Activated CD8-positive, alpha-beta memory T cell treated with anti-CD3 and anti-CD28 coated beads, Interleukin-2, amount 50 U/mL, for 4 hours (primary cell): ENCODE data around the gene CRACDL.

Experiments
- DNase-seq: peaks from one replicate; pipeline ENCODE4 v3.0.0-alpha.2; 2020

Gene CRACDL

DNA sequence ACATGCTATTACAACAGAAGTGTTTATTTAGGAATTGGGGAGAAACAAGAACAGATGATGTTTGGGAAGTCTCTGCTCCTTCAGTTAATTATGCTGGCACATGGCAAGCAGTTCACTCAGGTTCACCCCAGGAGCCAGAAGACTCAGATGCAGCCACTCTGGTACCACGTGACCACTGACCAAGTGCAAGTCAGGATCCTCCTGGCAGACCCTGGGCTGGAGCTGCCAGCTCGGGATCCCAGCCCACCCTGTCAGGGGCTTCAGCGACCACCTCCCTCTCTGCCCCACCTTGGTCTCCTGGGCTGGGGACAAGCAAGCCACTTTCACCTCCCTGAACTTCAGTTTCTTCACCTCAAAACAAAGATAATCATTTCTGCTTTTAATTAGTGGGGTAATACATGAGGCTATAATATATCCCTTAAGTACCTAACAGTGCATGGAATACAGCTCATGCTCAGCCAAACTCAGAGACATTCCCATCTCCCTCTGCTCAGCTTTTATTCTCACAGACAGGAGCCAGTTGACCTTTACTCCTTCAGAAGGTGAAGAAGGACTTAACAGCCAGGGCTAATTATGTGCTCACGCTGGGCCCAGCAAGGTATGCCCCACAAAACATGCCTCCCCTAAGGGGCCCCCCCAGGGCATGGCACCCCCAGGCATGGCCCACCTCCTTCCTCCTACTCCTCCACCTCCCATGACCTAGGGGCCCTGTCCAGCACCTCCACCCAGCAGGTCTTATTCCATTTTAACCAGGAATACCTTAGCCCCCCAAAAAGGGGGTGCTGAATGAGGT, 11.8 kb downstream of the CRACDL start:
- no peak for DNase-seq

DNA sequence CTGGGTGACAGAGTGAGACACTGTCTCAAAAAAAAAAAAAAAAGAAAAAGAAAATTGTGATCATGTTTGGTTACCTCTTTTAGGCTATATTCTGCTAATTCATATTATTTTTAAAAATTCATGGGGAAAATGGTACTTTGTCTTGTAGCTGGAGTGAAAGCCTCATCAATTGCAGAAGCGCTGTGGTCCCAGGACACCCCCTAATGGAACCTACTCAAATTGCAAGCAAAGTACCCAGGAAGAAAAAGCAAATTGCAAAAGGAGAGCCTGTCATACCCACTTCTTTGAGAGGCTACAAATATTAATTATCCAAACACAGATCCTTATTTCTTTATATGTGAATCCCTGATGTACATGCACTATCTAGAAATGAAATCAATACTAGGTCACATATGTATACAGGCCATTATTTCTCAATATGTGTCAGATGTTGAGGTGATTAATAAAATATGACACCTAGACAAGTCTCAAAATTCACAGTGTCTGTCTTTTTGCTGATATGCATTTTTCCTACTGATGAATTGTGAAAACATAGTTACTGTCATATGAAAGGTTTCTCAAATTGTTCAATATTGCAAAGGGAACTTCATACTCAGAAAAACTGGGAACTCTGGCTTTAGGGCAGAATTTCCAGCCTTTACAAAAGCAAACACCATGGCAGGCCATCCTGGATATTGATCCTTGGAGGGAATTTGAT, 12.6 kb downstream of the CRACDL start:
- no peak for DNase-seq

DNA sequence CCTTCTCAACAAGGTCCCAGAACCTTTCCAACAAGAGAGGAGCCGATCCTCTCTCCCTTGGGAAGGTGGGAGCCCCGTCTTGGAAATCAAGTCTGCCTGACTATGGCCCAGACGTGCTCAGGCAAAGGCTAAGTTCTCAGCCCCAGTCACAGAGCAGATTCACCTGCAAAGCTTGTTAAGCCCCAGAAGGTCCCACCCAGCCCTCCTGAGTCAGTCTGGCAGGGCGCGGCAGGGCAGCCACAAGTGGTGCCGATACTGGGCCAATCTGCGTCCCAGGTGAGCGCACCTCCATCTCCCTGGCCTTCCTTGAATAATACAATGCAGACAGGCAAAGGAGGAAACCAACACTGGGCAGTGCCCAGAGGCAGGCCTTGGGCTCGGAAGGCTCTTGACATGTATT, 15.0 kb downstream of the CRACDL start:
- no peak for DNase-seq

DNA sequence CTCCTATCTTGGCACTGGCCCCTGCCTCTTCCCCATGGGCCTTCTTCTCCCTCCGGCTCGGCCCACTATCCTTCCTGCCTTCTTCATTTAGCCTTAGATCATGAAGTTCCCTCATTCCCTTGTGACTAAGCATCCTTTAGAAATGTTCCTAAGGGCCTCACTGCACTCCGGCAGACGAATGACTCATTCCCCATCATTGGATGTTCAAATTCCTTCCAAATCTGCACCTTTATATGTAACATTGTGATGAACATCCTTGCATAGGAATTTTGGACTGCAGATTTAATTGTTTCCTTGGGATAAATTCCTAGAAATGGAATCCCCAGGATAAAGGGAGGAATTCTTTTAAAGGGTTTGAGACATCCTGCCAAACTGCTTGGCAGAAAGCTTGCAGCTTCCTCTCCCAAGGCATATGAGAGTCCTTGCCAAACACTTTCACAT, 19.0 kb downstream of the CRACDL start:
- no peak for DNase-seq

DNA sequence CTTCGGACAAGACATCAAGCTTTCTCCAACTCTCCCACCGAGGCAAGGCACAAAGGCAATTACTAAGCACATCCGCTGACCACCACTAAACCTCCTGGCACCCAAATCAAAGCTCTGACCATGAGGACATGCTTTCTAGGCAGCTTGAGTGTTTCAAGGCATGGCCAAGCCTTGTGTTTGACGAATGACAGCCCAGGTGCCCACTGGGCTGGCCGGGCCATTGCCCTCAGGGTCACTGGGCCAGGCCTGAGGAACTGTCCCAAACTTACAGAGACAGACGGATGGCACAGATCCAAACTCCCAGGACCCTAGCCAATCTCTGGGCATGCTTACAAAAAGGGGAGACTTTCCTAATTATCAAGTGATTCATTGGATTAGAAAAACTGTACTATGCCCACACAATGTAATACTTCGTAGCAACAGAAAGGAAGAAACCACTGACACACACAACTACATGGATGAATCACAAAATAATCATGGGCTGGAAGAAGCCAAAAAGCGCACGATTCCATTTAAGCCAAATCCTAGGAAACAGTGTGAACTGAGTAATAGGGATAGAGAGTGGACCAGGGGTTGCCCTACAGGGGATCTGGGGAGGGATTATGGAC, 20.2 kb downstream of the CRACDL start:
- DNase-seq, result no peak

DNA sequence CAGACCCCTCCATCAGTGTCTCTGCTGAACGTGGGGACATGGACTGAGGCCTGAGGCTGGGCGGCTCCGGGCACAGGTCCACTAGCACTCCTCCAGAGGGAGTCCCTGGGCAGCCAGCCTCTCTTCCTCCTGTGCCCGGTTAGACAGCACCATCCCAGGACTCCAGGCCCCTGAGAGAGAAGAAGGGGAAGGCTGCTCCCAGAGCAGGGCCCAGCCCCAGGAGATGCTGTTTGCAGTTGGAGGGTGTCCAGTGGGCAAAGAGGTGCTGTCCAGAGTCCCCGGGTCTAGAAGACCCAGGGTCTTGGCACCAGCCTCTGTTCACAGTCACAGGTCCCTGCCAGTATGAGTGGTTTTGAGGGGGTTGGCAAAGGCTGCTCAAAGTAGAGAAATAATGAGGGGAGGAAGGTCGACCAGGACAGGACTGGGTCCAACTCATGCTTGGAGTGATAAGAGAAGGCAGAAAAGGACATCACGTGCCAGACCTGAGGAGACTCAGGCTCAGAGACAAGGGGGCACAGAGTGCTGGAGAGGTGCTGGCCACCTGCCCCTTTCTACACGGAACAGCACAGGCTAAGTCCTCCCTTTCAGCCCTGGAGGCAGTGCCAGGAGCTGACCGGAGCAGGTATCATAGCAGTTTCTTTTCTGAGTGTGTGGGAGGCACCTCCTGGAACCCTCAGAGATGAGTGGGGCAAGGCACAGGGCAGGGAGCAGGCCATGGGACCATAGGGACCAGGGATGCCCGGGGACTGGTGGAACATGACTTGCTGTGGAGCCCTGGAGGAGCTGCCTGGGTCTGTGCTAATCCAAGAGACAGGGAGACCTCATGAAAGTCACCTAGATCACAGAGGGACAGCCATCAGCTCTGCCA, 21.1 kb downstream of the CRACDL start:
- no peak for DNase-seq

DNA sequence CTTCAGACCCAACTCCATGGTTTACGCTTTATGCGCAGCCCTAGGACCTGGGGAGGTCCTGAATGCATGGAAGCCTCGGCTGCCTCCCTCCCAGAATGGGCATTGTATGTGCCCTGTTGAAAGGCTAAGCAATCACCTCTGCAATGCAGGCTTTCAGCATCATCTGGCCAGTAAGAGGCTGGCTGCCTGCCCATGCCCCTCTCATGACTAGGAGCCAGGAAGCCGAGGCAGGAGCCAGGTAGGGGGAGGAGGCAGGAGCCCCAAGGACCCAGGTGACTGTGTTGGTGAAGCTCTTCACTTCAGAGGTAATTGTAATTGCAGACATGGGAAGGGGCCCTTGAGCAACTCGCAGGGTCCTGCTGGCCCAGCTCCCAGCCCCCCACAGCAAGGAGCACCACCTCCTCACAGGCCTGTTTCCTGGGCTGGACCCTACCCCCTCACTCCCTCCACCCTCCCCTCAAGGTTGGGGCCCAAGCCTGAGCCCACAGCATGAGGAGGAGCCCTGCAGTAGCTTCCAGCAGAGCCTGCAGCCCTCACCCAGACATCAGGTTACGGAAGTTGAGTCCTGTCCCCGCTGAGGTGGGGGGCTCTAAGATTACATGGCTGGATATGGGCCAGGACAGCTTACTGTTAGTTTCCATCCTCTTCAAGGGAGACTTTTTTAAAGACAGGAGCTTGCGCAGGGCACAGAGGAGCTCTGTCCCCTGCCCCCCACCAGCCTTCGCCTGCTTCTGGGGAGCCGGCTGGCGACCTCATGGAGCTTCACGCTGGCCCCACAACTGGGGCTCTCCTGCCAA, 21.9 kb downstream of the CRACDL start:
- DNase-seq, result no peak

DNA sequence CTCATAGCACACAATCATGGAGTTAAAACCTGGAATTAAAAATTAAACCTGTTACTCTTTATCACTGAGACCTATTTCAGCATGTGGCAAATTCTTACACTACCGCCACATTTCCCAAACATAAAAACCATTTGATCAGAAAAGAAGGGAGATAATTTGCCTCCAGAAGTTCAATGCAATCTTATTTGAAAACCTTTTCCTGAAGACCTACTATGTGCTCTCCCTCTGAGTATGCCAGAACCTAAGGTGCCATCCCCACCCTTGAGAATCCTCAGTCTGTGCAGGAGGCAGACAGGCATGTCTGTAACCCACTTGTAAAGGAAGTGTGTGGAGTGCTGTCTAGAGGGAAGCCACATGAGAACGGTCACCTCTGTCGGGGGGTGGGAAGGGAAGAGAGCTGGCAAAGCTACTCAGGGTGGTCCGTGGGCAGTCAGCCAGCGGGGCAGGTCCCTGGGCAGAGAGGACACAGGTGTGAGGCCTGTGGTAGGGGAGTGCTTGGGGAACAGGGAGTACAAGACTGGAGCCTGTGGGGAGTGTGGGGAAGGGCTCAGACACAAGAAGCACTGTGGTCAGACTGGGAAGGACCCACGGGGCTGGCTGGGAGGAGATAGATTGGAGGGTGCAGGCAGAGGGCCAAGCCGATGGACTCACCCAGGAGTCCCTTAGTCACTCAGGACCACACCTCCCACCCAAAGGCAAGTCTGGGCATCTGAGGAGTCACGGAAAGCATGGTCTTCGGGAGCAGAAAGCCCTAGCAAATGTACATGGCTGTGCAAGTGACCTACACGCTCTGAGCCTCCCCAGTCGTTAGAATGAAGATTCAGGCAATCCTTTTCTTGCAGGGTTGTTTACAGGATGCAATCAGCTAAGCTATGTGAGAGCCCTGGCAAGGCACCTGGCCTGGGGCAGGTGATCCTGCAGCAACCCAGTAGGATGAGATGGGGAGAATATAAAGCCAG, 22.8 kb downstream of the CRACDL start:
- no peak for DNase-seq

DNA sequence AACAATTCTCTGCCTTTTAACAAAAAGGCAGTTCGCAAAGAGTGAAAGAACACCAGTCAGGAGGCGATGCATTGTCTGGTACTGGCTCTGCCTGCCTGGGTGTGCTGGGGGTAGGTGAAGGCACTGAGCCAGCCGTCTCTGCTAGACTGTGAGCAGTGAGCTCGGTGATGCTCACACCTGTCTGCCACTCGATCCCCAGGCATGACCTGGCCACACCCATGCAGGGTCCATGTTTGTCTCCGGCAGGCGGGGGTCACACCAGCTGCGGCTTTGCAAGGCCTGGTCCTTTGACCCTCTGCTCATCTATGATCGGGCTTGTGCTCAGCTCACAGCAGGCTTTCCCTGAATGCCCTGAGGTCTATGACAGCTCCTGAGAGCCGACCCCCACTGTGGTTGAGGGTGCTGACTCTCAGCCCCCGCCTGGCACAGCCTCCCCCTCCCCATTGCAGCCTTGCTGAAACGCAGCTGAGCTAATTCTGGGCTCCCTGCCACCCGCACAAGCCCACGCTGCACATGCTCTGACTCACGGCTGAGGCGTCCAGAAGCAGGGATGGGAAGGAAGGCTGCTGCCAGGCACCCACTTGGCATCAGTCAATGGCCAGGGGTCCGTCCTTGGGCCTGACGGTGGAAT, 23.7 kb downstream of the CRACDL start:
- no peak for DNase-seq

DNA sequence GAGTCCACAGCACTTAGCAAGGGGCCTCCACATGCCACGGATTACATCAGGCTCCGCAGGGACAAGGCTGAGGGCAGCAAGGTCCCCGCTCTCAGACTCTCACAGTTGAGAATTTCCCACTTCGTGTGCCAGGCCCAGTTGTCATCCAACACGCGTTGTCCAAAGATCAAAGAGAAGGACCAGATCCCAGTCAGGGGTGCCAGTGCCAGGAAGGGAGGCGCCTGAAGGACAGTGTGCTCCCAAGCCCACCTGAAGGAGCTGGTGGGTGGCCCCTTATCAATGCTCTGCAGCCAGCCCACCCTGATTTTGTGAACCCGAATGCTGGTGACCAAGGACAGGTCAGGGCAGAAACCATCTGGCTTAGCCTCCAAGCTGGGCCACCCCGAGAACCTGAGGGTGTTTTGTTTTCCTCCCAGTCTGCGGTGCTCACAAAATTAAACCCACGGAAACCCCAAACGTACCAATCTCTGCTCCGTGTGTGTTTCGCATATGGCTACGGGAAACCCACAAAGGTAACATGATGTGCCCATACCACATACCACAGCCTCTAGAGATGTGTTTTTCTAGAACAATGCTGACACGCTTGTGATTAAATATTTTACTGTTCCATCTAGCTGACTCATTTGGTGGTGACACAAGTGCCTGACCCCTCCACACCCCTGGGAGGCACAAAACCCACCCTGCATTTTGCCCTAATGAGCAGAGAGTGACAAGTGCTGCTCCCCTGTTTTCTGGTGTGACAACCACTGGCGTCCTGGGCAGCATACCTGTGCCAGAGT, 24.5 kb downstream of the CRACDL start:
- DNase-seq, result no peak

DNA sequence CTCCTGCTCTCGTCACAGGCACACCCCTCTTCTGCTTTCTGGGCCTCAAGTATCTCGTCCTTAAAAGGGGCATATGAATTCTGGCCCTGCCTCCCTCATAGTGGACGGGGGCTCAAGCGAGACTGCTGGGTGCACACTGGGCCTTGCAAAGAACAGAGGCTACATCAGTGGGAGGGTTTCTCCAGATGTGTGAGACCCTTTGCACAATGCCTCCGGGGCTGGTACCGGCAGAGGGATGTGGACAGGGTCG, 25.0 kb downstream of the CRACDL start:
- DNase-seq, result no peak

DNA sequence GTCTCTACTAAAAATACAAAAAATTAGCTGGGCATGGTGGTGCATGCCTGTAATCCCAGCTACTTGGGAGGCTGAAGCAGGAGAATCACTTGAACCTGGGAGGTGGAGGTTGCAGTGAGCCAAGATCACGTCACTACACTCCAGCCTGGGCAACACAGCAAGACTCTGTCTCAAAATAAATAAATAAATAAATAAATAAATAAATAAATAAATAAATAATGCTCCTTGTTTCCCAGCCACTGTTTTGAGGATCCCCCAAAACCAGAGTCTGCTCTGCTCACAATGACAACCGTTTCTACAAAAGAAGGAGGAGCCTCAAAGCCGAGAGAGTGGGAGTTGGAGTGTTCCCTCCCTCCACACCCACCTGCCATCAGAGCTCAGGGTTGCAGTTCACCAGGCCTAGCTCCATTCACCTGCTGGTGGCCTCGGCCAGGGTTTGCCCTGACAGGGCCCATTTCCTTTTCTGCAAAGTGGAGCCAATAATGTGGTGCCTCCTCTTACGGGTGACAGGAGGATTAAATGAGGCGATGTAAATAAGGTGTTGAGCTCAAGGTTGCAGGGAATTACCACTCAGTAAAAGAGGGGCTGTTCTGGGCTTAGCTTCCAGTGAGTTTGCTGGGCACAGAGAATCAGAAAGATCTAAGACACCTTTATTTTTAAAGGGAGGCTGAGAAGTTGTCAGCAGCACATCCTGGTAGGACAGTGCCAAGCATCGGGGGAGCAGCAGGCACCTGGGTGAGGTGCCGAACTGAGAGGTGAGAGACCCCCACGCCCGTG, 25.5 kb downstream of the CRACDL start:
- DNase-seq, result no peak

DNA sequence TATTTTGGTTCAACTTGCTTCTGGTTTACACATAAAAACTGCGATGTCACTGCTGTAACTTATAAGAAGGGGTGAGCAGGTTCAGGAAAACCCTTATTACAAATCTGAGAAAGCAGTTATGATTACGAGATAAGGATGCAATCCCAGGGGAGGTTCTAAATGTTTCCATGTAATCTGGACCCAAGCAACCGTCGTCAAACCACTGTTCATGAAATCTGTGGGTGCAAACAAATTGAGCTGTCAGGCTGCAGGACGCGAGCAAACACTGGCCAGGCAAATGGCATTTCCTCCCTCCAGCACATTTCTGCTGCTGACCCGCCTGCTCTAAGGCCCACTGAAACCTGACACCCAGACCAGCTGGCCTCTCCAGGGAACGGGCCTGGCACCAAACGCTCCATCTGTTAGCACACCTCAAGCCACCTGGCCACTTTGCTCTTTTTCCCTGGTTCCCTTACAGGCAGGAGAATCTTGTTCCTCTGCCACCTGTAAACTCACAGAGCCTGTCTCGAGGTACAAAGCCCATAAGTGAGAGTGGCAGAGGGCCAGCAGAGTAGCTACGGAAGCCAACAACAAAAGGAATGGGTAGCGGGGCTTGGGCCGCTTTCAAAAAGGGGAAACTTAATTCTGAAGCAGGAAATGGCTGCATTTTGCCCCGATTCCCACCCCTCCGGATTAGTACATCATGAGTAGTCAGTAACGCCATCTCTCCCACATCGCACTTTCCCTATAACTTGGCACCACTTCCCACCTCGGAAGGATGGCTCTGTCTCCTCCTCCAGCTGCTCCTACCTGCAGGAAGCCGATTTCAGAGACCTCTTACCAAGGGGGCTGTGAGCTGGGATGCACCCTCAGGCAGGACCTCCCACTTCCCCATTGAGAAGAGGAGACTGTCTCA, 26.5 kb downstream of the CRACDL start:
- no peak for DNase-seq

DNA sequence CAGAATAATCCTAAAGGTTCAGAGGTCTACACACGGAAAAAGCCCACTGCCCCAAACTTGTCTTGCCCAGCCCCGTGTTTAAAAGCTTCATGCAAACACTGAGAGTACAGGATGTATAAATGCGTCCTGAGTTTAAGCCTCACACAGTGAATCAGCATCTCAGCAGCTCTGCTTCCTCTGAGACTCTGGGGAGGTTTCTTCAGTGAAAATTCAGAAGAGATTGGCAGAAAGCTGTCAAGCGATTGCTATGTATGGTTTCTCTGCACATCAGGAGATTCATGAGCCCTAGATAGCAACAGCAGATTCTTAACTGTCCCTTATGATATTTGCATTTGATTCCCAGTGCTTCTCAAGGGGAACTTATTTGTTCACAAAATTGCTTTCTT, 27.1 kb downstream of the CRACDL start:
- no peak for DNase-seq

DNA sequence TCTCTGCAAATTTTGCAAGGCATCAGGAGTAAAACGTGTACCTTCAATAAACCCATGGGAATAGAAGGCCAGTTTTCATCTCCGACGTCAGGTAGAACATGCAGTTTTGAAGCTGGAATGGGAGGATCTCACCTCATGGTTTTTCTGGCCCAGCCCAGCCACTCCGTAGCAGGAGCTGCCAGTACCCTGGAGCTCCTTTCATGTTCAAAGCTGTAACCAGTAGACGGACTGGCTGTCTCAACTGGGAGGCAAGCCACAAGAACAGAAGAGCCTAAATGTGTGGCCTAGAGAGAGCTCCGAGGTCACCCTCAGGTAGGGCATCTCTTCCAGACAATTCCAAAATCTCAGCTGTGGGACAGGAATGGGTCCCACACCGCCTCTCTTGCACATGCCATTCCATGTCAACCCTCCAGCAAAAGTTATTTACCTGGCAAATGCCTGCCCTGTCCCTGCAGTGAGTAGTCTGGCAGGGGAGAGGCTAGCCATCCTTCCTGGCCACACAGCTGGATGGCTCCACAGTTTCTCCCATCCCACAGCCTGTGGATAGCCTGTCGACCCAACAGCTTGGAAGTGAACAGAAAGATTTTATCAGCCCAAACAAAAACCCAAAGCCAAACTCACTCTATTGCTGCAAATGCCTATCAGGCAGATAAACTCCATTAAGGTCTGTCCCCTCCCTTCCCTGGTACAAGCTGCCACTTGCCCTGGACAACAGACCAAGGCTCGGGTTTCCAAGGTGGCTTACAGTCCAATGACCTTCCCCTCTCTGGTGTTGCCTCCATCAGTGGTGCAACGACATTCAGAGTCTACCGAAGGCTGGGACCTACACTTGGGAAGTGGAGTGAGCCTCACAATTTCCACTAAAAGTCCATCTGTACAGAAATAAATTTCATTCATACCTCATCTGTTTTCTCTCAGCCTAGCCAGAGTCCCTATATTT, 27.8 kb downstream of the CRACDL start:
- DNase-seq, result no peak

DNA sequence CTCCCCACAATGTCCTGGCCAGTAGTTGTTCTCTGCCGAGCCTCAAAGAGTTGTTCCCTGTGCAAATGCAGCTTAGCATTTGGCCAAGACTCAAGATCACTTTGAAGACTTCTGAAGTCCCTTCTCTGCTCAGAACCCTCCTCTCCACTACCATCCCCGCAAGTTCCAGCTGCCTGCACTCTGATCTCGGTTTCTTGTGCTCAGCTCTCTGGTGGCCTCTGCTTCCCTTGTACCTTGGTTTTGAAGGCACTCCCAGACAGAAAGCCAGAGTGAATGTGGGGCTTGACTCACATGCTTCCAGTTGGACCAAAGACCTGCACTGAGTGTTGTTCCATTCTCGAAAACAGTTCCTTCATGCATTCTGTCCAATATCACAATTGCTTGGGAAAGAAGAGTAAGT, 28.6 kb downstream of the CRACDL start:
- no peak for DNase-seq
